Activated gamma-delta T cell treated with anti-CD3 and anti-CD28 coated beads, Interleukin-2, amount 50 U/mL, for 16 hours (primary cell): Measurements from ENCODE around the gene ARHGAP6.
"Not testable (repeated sequence)": the region's sequence is repeated elsewhere in the genome, so short reads cannot be mapped to it uniquely, and the experiment has no call there.

Experiments
- DNase-seq: peaks from one replicate; pipeline ENCODE4 v3.0.0-alpha.2; 2020; ENCODE audit warnings: low read depth

Gene ARHGAP6

DNA sequence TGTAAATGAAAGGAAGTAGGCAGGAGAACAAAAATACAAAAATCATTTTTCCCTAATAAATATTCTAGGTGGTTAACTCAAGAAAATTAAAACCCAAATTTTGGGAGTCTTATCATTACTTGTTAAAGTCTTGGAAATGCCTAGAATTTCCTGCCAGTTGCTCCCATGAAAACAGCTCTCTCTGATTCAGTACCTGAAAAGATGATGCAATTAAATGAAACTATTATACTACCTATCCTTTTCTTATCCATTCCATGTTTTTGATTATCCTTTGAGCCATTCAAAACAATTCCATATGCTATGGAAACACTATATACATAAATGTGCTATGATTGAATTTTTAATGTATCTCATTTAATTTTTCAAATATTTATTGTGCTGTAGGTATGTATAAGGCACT is 423.0 kb downstream of the ARHGAP6 start:
- no peak for DNase-seq

DNA sequence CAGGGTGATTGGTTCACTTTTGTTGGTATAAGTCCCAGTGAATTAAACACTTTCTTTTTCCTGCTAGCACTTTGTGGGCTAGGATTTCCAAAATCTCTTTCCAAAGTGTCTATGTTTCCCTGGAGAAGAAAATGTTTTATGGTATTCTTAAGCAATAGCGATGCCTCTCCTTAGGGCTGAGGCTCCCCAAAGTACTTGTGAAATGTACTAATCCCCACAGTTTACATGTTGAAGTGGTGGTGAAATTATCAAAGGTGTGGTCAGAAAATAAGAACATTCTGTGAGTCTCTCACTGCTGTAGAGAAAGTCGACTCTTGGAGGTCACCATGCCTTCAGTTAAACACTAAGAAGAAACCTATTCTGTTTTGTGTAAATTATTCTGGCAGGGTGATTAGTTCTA is 424.0 kb downstream of the ARHGAP6 start:
- no peak for DNase-seq

DNA sequence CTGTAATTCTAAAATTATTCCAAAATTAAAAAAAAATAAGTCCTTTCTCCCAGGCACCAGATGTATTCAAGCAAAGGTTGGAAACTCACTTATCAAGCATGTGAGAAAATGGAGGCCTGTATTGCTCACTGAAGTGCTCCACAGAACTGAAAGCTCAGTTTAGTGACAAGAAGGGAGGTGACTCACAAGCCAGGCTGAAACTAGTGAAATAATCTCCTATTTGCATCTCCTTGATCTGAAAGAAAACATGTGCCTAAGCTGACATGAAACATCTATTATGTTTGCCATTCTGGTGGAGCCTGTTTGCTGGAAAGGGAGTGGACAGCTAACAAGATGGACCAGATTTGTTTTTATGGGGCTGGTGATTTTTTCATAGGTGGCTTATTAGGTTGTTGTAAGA is 426.5 kb downstream of the ARHGAP6 start:
- DNase-seq: no peak

DNA sequence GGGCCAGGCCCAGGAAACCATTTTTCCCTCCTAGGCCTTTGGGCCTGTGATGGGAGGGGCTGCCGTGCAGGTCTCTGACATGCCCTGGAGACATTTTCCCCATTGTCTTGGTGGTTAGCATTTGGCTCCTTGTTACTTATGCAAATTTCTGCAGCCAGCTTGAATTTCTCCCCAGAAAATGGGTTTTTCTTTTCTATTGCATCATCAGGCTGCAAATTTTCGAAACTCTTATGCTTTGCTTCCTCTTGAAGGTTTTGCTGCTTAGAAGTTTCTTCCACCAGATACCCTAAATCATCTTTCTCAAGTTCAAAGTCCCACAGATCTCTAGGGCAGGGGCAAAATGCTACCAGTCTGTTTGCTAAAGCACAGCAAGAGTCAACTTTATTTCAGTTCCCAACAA is 430.3 kb downstream of the ARHGAP6 start:
- DNase-seq: not testable (repeated sequence)

DNA sequence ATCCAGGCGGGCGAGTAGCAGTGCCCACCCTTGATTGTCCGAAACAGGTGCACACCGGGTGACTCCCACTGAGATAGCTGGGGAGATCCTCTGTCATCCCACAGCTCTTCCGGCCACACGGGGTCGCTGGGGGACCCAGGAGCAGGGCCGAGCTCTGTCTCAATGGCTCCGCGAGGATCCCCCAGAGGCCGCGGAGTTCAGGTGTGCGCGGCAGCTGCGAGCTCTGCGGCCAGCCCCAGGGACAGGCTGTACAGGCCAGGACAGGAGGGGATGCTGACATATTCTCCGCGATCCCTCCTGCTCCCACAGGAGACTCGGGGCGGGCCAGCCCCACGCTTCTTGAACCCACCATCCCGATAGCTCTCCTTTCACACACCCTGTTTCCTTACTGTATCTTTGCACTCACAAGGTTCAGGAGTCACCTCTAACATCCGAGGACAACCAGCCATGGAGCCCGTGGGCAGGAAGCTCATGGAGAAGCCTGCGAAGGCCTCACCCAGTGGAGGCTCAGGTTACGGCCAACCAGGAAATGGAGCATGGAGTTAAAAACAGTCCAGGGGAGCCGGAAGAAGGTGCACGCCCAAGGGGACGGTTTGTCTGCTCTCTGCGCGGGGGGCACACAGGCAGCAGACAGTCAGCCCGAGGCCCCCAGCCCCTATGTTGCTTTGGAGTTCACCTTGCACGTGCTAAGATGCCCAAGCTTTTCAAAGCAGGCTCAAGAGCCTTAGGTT is 450.4 kb downstream of the ARHGAP6 start:
- no peak for DNase-seq

DNA sequence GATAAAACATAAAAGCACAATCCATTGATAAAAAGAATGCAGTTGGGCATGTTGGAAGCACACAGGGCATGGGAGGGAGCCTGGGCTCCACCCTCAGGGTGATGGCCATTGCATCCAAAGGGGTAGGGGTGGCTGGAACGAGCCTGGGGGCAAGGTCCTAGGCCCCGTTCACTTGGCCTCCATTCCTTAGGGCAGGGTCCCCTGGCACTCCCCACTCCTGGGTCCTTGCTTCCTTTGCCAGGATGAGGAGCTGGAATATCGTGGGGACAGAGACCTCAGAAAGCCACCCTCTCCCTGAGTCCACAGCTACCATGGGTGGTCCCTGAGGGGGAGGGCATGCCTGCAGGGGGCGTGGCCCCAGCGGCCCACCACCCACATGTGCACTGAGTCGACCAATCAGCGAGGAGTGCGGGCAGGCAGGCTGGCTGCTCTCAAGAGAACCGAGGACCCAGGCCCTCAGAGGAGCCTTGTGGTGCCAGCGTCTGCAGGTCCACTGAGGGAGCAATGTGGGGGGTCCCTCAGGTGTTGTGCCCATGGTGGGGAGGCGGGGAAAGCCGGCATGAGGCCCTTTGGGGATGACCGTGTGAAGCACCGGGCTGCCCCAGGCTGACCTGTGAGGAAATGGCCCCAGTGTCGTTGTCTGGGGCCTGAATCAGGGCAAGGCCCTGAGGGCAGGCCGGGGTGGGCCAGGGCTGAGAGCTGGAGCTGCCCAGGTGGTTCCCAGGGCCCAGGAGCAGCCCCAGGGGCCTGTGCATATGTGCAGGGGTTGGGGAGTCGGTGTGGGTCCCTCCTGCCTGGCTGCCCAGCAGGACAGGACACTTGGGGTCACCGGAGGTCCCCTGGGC is 451.2 kb downstream of the ARHGAP6 start:
- DNase-seq: no peak

DNA sequence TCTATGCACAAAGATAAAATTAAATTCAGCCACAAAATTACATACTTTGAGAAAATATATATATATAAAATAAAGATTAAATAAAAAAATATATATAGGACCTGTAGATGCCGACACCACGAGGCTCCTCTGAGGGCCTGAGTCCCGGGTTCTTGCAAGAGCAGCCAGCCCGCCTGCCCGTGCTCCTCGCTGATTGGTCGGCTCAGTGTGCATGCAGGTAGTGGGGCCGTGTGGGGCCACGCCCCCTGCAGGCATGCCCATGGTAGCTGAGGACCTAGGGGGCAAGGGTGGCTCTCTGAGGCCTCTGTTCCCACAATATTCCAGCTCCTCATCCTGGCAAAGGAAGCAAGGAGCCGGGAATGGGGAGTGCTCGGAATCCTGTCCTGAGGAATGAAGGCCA is 453.0 kb downstream of the ARHGAP6 start:
- no peak for DNase-seq

DNA sequence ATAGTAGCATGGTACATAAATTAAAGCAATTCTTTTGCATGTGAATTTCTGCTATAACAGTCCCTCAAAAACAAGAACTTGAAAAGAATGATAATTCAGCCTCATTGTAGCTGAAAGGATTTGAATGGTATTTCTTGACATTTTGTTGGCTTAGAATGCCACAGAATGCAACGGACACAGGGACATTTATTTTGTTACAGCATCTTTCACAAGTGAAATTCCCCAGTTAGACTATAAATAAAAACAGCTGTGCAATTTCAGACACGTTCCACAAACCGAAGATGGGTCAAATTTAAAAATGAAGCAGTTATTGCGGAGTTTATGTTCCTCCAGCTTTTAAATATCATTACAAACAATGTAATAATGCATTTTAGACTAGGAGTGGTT is 455.3 kb downstream of the ARHGAP6 start:
- DNase-seq: no peak

DNA sequence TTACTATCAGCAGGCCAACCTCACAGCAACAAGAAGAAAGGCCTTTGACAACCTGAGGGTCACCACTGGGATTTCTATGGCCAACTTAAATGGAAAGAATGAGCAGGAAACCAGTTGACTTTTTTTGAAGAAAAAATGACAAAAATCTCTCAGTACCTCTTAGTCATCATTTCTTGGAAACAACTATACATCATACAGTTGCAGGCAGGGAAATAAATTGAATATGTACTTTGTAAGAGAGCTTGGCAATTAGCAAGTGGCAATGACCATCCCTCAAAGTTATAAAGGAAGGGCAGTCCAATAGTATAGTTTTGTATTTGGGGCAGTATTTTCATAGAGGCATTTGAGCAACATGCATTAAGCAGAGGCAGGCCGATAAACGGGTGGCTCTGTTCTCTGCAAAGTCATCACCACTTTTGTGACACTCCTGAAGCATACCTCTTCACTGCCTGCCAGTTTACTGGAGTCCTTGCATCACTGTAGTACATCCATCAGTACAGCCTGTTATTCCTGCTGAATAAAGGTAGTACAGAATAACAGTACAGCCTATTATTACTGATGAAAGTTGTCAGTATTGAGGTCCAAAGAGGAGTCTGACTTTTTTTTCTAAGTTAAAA is 455.8 kb downstream of the ARHGAP6 start:
- DNase-seq: no peak

DNA sequence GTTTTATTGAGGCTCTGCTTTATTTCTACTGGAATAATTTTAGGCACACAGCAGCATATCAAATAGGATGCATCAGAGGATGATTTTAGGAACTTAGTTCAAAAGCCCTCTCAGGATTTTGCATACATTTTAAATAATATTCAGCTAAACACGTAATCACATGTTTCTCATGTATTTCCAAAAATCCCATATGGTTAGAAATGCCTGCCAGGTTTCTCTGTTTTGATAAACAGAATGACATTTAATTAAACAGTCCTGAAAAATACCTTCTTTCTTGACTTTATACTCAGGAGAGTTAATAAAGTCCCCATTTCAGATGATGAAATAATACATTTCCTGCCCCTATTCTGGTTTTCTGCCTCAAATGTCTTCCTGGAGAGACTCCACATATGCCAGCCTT is 459.0 kb downstream of the ARHGAP6 start:
- no peak for DNase-seq

DNA sequence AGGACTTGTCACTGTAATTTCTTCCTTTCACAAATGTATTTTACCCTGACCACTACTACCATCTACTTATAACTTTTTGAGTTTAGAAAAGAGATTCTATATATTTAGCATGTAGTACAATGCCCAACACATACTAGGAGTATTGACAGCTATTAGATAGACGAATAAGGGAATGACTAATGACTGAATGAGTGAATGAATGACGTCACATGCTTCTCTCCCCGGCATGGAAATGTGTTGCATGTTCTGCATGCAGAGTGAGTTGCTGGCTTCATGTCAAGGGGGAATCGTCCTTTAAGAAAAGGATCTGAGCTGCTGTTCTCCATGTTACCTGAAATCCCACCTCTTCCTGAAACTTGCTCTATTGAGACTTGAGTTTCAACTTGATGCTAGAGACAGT is 459.9 kb downstream of the ARHGAP6 start:
- DNase-seq: no peak

DNA sequence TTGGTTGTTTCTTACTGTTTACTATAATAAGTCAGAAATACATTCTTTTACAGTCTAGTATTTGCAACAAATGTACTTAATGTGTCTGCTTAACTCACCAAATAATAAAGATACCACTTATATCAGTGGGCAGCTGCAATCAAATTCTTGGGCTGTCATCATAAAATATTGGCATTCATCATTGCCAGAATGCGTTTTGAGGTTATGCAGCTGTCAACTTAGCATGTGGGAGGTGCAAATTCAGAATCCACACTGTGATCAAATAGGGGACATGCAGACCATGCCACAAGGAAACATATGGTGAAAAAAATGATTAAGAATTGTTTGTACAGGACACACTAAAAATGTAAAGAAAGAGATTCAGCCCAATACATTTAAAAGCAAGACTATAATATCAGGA is 468.0 kb downstream of the ARHGAP6 start:
- DNase-seq: no peak

DNA sequence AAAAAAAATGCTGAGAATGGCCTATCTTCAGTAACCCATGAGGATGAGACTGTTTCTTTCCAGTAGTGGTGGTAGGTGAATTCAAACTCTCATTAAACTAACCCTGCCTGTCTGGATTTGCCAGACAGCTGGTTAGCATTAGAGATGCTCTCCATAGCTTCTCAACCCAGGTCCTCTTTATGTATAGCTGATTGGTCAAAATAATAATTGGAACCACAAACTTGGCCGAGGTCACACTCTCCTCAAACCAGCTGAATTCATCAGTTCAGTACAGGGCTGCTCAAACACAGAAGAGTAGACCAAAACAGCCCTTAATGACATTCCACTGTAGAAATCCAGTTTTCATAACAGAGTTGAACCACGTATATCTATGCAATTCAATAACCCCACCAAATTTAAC is 469.2 kb downstream of the ARHGAP6 start:
- DNase-seq: no peak

DNA sequence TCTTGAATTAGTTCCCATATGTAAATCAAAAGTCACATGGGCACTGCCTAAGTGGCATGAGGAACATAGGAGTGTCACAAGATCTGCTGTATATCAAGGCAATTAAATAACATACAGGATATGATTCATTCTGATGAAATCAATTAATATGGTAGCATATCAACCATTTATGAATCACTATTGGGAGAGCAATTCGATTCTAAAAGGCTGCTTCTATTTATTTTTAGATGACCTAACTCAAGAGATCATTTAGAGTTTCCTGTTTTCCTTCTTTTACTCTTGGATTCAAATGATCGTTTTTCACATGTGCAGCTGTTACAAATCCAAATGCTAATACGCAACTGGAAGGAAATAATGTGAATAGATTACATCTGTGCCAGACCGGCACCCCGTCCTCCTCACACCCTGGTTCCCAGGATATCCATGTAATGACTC is 472.7 kb downstream of the ARHGAP6 start:
- DNase-seq: no peak

DNA sequence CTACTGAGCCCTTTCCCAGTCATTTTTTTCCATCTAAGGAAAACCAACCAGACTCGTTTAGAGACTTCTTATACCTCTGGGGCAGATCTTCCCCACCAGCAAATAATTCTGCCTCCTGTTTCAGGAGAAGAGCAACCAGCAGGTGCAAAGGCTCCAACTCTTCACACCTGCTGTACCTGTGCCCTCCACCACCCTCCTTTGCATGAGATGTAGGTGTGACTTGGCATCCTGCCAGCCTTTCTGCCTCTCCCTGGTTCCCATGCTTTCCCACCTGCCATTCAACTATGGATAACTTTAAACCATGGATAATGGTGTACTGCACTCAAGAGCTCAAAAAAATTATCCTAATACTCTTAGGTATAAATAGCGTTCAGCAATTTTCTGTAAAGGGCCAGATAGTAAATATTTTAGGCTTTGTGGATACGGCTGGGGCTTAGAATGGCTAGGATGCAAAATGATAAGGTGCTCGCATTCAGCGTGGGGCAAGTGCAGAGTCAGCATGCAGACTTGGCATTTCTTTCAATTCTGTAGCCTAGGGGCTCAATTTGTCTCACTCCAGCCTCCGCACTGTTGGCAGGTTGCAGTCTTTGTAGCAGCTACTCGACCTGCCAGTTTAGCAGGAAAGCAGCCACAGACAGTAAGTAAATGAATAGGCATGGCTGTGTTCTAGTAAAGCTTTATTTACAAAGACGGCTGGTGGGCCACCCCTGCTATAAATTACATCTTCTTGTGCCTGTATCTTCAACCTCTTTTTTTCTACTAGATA is 474.8 kb downstream of the ARHGAP6 start:
- DNase-seq: no peak

DNA sequence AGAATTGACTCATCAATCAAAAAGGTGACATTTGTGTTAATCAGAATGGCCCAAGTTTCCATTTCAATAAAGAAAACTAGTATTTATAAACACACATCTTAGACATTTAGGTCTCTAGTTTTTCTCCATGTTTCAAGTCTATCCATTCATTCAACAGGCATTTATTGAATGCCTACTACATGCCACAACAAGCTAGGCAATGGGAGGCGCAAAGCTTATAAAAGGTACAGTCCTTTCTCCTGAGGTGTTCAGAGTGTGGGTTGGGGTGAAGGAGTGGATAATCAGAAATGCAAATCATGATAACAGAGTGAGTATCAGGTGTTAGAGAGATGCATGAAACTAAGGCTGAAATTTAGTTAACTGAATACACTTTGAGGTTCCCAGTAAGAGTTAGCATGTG is 476.6 kb downstream of the ARHGAP6 start:
- no peak for DNase-seq

DNA sequence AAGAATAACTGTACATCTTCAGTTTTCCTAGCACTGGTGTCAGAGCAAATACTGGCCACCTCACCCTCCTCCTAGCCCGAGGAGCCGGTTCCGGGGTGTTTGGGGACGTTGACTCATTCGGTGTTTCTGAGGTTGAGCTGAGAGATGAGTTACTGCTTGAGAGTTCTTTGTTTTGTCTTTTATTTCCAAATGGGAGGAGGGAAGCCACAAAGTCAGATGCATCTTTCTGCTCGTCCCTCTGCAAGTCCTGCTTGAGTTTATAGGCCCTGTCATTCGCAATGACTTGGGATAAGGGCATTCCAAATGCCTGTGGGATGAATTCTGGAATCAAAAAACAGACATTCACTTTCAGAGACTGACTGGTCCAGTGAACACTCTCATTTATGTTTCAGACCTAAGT is 477.1 kb downstream of the ARHGAP6 start:
- no peak for DNase-seq

DNA sequence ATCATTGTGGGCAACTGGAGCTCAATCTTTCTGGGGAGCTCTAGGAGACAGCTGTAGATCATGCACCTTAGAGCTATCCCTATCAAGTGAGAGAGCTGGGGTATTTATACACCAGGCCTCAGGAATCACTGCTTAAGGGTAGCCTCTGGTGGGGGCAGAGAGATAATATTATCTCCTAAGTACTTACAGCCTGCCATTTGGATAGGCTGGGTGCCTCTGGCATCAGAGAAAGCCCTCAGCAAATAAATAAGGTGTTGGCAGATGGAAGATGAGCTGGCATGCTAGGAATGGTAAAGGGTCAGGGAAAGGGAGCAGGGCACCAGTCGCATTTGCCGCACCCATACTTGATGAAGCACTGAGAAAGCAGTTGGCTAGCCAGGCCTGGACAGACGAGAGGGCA is 478.7 kb downstream of the ARHGAP6 start:
- no peak for DNase-seq

DNA sequence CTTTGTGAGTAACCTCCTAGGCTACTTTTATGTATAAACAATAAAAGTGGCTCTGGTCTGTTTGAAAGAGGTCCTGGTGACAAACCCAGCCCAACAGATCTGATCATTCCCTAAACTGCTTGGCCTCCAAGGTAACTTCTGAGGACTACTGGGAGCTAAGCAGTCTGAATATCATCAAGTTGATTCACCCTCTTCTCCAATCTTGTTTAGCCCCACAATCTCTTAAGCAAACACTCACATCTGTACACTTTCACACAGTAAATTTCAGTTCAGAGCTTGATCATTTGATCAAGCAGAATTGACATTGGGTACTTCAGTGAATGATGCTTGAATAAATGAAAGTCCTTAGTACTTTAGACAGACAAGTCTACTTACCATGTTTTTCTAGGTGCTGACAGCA is 479.9 kb downstream of the ARHGAP6 start:
- DNase-seq: no peak

DNA sequence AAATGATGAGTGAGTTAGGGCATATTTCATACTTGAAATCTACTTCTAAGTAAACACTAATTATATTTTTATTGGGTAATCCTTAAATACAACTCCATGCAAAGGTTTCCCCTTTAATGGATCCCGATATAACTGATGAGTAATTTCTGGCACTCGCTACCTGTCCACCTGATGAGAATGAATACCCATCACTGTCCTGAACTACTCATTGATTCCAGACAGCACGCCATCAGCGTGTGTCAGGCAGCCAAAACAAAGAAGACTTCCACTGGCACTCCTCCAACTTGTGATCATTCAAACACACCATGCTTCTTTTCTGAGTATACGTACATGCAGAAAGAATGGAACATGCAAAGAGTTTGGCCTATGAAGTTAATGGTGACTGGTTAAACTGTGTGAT is 485.1 kb downstream of the ARHGAP6 start:
- DNase-seq: no peak

DNA sequence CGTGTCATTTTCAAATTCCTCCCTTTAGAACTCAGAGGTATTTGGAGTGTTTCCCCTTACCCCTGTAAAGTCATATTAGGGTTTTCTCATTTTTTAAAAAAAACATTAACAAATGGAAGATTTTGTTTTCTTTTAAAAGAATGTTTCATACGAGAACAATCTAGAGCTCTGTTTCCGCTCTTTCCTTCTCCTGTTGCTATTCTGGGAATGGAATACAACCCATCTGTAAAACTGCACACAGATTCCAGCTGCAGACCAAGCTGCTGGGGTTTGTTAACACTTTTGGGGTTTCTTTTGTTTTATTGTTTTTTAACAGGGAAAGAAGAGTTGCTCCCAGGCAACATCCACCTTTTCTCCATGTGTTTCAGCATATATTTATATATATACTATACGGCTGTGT is 493.3 kb downstream of the ARHGAP6 start:
- DNase-seq: no peak

DNA sequence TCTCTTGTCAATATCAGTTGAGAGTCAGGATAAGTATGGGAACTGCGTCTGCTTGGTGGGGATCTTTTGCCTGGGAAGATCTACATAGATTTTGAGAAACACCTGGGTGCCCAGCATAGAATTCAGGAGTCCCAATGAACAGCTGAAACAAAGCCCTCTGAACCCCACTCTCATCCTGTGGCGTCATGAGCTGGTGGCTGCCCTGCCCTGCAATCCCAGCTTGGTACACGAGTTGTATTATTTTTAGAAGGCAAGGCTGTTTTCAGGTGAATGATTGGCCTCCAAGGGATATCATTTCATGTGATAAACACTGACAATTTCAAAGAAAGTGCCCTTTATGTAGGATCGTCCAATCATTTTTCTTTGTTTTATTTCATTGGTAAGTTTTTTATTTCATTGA is 493.8 kb downstream of the ARHGAP6 start:
- DNase-seq: no peak
